H1 (cell line): ENCODE results near the gene TXLNB. TPM values are rescaled to one million over a fixed set of nuclear protein-coding genes. Genes with fewer than 3 reads are reported as not detected.

ENCODE experiments used
- ATF3 ChIP-seq: IDR thresholded peaks from 2 replicates; pipeline ENCODE4 v1.6.1; 2011; ENCODE audit warnings: low read depth, mild to moderate bottlenecking, low read length; ENCODE audit not compliant: insufficient read depth
- RXRA ChIP-seq: IDR thresholded peaks from 2 replicates; pipeline ENCODE4 v1.6.1; 2011; ENCODE audit warnings: low read depth, mild to moderate bottlenecking, low read length, moderate library complexity; ENCODE audit not compliant: insufficient read depth
- polyA plus RNA-seq, 7 experiments: library from polyadenylated mRNA; depleted of rRNA in 3 of 7; stranded (reverse) in 5 of 7; unstranded in 2 of 7; fragments of >200 nt in 5 of 7; fragments of 200-250 nt in 2 of 7; gene quantifications; 1 replicate in 5 of 7; 2 replicates in 1 of 7; 4 replicates in 1 of 7; pipeline versions ENCODE4 v1.2.1 to v1.2.3, GENCODE V29; 2011 to 2013; ENCODE audit warnings: missing spikeins in 2 of 7, mixed read lengths in 2 of 7
- total RNA-seq: library from RNA; stranded (reverse); fragmentation: NEBNext Ultra II Directional; extraction: Animal tissue kit (Norgen Biotek cat#: 25700); gene quantifications from 2 replicates; pipeline ENCODE4 v1.2.1, GENCODE V29; 2021

The TXLNB gene
- total and polyA plus RNA-seq, 2 of the 8 experiments (the other 6 are each of a cell fraction or from before 2014, with no cell fraction given) = 0.05 to 0.17 TPM

DNA sequence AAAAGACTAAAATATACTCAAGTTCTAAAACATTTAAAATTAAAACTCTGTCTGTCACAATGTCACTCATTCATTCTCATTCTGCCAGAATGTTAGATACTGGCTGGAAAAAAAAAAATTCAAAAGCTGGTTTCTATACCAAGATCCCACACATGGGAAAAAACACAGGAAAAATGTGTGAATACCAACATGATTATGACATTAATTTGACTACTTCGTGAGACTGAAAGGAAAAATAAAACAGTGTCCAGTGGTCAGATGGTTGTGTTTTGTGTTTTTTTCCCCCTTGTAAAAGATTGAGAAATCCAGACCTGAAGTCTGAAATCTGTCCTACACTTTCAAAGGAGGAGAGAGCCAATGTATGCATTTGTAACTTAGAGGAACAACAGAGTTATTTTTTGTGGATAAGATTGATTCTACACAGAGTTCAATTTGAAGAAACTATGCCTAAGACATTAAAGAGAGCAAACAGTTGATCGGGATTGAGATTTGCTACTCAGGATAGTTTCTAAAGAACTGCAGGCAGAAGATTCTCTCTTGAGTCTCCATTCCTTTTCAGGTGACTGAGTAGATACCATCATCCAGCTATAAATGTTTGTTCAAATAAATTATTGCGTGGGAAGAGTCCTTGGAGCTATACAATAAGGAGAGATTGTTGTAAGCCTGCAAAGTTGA, 39.2 kb upstream of the TXLNB start (continued):
- TF ChIP-seq RXRA (no peak), ATF3 (no peak)
